ENCODE measurements around the gene LRRC4C.

- no peak for TF ChIP-seq CTCF (IDR thresholded peaks at IDR 0.05)
- TF ChIP-seq POLR2A (IDR thresholded peaks at IDR 0.05) = no peak
Observed at GRCh38 chr11:40252236-40252635, 1207.2 kb downstream of the LRRC4C start.

Measured in heart left ventricle (tissue), 13 donors.